Neural crest cell (in vitro differentiated cells): ENCODE data around the gene COL5A3. TPM values are rescaled to one million over a fixed set of nuclear protein-coding genes. Genes with fewer than 3 reads are reported as not detected.
"Not testable (repeated sequence)": the region's sequence is repeated elsewhere in the genome, so short reads cannot be mapped to it uniquely, and the experiment has no call there.

Experiments
- DNase-seq: peaks from one replicate; pipeline ENCODE4 v3.0.0; 2021; ENCODE audit warnings: low read depth, mixed read lengths, low spot score
- H3K27ac Mint-ChIP-seq: one replicate; pipeline ENCODE4 v1.8.0; 2021; ENCODE audit warnings: mild to moderate bottlenecking, mixed read lengths; ENCODE audit not compliant: unreplicated experiment
- H3K27me3 Mint-ChIP-seq: 2 replicates; pipeline ENCODE4 v1.8.0; 2021; ENCODE audit warnings: low read depth, mild to moderate bottlenecking, mixed read lengths
- H3K36me3 Mint-ChIP-seq: 2 replicates; pipeline ENCODE4 v1.8.0; 2021; ENCODE audit warnings: low read depth, mild to moderate bottlenecking, mixed read lengths
- H3K4me1 Mint-ChIP-seq: 2 replicates; pipeline ENCODE4 v1.8.0; 2021; ENCODE audit warnings: mixed read lengths
- H3K4me3 Mint-ChIP-seq: one replicate; pipeline ENCODE4 v1.8.0; 2021; ENCODE audit warnings: mild to moderate bottlenecking, mixed read lengths
- H3K9me3 Mint-ChIP-seq: 2 replicates; pipeline ENCODE4 v1.8.0; 2021; ENCODE audit warnings: mixed read lengths
- total RNA-seq: library from RNA; stranded (reverse); gene quantifications from 2 replicates; pipeline ENCODE4 v1.2.1, GENCODE V29; 2021
- TF ChIP-seq, protein P1 (sequence below): fragments of 200-600 bp; sonication (generic); conservative IDR thresholded peaks from 2 replicates; pipeline ENCODE4 v1.5.0; 2021; ENCODE audit warnings: antibody characterized with exemption, mild to moderate bottlenecking

The COL5A3 gene
- total RNA-seq, 1 donor from 2014 or later: 0.86 TPM

- Mint-ChIP-seq H3K27me3 (peaks cover 11% of the 10 kb centered on the region), H3K36me3 (no peaks in the 10 kb centered on the region), H3K4me1 (no peaks in the 10 kb centered on the region), H3K9me3 (no peaks in the 10 kb centered on the region), H3K4me3 (no peak overlapping the region), H3K27ac (no peak overlapping the region)
- TF ChIP-seq, protein P1, sequence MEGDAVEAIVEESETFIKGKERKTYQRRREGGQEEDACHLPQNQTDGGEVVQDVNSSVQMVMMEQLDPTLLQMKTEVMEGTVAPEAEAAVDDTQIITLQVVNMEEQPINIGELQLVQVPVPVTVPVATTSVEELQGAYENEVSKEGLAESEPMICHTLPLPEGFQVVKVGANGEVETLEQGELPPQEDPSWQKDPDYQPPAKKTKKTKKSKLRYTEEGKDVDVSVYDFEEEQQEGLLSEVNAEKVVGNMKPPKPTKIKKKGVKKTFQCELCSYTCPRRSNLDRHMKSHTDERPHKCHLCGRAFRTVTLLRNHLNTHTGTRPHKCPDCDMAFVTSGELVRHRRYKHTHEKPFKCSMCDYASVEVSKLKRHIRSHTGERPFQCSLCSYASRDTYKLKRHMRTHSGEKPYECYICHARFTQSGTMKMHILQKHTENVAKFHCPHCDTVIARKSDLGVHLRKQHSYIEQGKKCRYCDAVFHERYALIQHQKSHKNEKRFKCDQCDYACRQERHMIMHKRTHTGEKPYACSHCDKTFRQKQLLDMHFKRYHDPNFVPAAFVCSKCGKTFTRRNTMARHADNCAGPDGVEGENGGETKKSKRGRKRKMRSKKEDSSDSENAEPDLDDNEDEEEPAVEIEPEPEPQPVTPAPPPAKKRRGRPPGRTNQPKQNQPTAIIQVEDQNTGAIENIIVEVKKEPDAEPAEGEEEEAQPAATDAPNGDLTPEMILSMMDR: no peak
- no peak for DNase-seq
Measured at GRCh38 chr19:9956956-9957355, 53.3 kb downstream of the COL5A3 start.

DNA sequence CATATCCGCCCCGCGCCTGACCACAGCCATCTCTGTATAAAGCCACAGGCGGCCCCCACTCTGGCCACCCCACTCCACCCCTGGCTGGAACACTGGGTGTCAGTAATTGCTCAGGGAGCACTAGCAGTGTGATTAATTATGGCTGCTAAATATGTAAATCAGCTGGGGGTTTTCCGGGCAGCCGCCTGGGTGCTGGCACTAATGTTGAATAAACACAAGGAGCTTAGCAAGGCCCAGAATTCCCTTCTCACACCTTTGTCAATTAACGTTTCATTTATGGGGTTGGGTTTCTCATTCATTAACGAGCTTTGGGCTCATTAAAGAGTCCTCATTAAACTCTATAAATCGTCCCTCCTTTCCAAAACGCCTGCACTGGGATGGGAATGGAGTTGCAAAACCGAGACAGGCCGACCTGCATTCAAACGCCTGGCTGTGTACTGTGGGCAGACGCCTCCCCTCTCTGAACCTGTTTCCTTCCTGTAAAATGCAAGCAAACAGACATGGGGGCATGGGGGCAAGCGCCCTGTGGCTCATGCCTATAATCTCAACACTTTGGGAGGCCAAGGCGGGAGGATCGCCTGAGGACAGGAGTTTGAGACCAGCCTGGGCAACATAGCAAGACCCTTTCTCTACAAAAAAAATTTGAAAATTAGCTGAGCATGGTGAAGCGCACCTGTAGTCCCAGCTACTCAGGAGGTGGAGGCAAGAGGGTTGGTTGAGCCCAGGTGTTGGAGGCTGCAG is 56.3 kb downstream of the COL5A3 start:
- H3K9me3 Mint-ChIP-seq: no peaks in the 10 kb centered on the region
- TF ChIP-seq, protein P1: no peak
- no peak for DNase-seq
- H3K27me3 Mint-ChIP-seq: peaks cover 8% of the 10 kb centered on the region
- no peak overlapping the region for H3K27ac Mint-ChIP-seq
- no peaks in the 10 kb centered on the region for H3K4me1 Mint-ChIP-seq
- no peak overlapping the region for H3K4me3 Mint-ChIP-seq
- no peaks in the 10 kb centered on the region for H3K36me3 Mint-ChIP-seq

GRCh38 chr19:9952276-9952675 is 58.0 kb downstream of the COL5A3 start:
- H3K27me3 Mint-ChIP-seq: peaks cover 8% of the 10 kb centered on the region
- no peak for DNase-seq
- no peaks in the 10 kb centered on the region for H3K4me1 Mint-ChIP-seq
- no peak overlapping the region for H3K4me3 Mint-ChIP-seq
- no peaks in the 10 kb centered on the region for H3K36me3 Mint-ChIP-seq
- H3K27ac Mint-ChIP-seq: no peak overlapping the region
- H3K9me3 Mint-ChIP-seq: no peaks in the 10 kb centered on the region
- TF ChIP-seq, protein P1: no peak

DNA sequence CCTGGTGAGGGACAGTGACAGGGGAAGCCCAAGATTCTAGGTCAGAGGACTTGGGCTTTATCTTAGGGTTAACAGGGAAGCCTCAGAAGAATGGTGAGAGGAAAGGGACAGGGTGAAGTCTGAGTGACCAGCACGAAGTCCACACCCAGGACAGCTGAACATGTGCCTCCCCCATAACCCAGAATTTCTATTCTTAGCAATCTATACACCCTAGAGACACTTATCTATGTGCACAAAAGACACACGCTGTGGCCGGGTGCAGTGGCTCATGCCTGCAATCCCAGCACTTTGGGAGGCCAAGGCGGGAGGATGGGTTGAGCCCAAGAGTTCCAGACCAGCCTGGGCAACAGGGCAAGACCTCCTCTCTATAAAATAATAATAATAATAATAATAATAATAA is 62.9 kb downstream of the COL5A3 start:
- peaks cover 8% of the 10 kb centered on the region for H3K4me1 Mint-ChIP-seq
- no peak overlapping the region for H3K27ac Mint-ChIP-seq
- H3K9me3 Mint-ChIP-seq: no peaks in the 10 kb centered on the region
- H3K36me3 Mint-ChIP-seq: no peaks in the 10 kb centered on the region
- peaks cover 16% of the 10 kb centered on the region for H3K27me3 Mint-ChIP-seq
- no peak for DNase-seq
- TF ChIP-seq, protein P1: no peak
- H3K4me3 Mint-ChIP-seq: no peak overlapping the region

DNA sequence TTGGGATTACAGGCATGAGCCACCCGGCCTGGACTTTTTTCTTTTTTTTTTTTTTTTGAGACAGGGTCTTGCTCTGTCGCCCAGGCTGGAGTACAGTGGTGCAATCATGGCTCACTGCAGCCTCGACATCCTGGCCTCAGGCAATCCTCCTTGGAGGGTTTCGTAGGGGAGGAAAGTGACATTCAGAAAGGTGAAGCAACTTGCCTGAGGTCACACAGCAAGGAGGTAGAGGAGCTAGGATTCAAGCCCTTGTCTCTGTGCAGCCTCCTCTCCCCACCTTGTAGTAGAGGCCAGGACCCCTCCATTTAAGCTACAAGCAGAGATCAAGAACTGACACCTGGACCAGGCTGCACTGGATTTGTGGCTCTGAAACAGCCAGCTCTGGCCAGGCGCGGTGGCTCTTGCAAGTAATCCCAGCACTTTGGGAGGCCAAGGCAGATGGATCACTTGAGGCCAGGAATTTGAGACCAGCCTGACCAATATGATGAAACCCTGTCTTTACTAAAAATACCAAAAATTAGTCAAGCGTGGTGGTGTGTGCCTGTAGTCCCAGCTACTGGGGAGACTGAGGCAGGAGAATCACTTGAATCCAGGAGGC is 63.7 kb downstream of the COL5A3 start:
- H3K27ac Mint-ChIP-seq, H3K9me3 Mint-ChIP-seq, H3K4me1 Mint-ChIP-seq, H3K36me3 Mint-ChIP-seq, H3K4me3 Mint-ChIP-seq, DNase-seq: not testable (repeated sequence)
- peaks cover 18% of the 10 kb centered on the region for H3K27me3 Mint-ChIP-seq

DNA sequence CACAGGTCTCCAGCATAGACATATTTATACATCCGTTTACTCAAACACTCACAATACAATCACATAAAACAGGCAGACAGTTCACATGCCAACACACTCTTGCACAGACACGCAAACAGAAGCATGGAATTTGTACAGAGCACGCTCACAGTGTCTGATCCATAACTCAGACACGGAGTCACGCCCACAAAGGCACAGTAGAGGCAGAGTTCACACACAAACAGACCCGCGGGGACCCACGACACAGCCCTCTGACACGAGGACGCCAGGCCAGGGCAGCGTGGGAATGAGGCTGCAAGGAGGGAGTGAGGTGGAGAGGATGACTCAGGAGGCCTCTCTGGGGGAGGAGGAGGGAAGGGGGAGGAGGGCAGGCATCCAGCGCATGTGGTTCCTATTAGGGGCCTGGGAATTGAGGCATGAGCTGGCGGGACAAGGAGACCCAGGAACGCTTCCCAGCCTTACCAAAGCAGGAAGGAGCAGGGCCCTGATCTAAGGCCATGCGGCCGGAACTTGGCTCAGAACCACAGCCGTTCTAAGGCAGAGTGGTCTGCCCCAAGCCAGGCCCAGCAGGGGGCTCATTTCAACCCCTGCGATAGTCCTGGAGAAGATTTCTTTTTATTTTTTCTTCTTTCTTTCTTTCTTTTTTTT is 64.9 kb downstream of the COL5A3 start:
- no peak overlapping the region for H3K27ac Mint-ChIP-seq
- peaks cover 7% of the 10 kb centered on the region for H3K9me3 Mint-ChIP-seq
- TF ChIP-seq, protein P1: no peak
- no peaks in the 10 kb centered on the region for H3K36me3 Mint-ChIP-seq
- H3K4me3 Mint-ChIP-seq: no peak overlapping the region
- no peak for DNase-seq
- peaks cover 29% of the 10 kb centered on the region for H3K27me3 Mint-ChIP-seq
- H3K4me1 Mint-ChIP-seq: peaks cover 8% of the 10 kb centered on the region
